GM12864 (cell line): ENCODE results near the gene RRM1.

Experiments used
- DNase-seq: peaks from one replicate; pipeline ENCODE4 v3.0.0-alpha.2; 2011; ENCODE audit warnings: low read depth
- H3K4me3 ChIP-seq: 2 replicates; pipeline ENCODE4 v1.5.1; 2011; ENCODE audit warnings: mild to moderate bottlenecking, low read depth, low read length, control low read depth
- TF ChIP-seq, protein P1 (sequence below): IDR thresholded peaks from 2 replicates; pipeline ENCODE4 v1.5.1; 2011; ENCODE audit warnings: low read depth, mild to moderate bottlenecking, moderate library complexity, low read length, control low read depth, inconsistent platforms; ENCODE audit errors: missing control alignments

RRM1 gene

DNA sequence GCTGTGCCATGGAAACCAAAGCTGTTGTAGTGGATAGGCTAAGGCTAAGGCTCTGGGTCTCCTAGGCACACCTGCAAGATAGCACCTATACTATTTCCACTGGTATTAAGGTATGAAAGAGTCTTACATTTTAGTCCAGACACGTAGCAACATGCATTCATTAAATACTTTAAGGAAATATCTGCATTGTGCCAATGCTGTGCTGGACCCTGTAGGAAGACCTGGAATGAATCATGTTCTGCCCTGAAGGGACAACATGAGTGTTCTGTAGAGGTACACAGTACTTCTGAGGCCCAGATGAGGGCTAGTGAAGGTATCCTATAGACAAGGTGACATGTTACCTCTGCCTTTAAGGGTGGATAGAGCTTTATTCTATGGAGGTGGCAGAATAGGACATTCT is 35.2 kb upstream of the RRM1 start:
- no peak for DNase-seq
- TF ChIP-seq, protein P1, sequence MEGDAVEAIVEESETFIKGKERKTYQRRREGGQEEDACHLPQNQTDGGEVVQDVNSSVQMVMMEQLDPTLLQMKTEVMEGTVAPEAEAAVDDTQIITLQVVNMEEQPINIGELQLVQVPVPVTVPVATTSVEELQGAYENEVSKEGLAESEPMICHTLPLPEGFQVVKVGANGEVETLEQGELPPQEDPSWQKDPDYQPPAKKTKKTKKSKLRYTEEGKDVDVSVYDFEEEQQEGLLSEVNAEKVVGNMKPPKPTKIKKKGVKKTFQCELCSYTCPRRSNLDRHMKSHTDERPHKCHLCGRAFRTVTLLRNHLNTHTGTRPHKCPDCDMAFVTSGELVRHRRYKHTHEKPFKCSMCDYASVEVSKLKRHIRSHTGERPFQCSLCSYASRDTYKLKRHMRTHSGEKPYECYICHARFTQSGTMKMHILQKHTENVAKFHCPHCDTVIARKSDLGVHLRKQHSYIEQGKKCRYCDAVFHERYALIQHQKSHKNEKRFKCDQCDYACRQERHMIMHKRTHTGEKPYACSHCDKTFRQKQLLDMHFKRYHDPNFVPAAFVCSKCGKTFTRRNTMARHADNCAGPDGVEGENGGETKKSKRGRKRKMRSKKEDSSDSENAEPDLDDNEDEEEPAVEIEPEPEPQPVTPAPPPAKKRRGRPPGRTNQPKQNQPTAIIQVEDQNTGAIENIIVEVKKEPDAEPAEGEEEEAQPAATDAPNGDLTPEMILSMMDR: no peak
- H3K4me3 ChIP-seq: no peak overlapping the region

DNA sequence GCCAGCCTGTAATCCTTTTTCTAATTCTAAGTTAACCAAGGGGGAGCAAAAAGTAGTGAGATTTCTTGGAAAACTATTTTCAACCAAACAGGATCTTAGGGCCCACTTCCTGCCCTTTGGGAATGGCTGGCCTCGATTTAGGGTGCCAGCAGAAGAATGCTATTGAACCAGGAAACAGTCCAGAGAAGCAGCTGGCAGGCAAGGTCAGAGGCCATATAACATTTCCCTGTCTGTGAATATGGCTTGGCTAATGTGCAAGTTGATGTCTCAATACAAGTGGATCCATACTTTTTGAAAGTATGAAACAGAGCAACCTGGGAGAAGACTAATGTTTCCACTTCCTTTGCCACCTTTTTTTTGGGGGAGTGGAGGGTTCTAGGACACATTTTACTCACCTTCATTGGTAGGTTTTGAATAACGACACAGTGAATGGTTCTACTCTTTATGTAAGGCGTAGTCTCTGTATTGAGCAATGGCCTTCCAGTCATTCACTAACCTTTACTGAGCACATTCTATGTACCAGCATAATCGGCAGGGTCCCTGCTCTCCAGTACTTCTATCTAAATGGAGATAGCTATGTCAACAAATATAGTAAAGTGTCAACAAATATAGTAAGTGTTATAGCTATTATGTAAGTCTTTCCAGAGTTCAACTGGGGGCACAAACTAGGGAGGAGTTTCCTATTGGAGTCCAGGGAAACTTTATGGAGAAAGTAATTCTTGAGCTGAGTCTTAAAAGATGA is 34.2 kb upstream of the RRM1 start:
- TF ChIP-seq, protein P1: no peak
- no peak overlapping the region for H3K4me3 ChIP-seq
- DNase-seq: no peak

DNA sequence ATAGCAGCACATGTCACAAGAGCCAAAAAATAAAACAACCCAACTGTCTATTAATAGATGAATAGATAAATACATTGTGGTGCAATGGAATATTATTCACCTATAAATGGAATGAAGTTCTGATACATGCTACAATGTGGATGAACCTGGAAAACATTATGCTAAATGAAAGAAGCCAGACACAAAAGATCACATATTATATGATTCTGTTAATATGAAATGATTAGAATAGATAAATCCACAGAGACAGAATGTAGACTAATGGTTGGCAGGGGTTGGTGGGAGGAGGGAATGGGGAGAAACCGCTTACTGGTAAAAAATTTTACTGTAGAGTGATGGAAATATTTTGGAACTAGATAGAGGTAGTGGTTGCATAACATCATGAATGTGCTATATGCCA is 32.9 kb upstream of the RRM1 start:
- TF ChIP-seq, protein P1: no peak
- no peak overlapping the region for H3K4me3 ChIP-seq
- no peak for DNase-seq

DNA sequence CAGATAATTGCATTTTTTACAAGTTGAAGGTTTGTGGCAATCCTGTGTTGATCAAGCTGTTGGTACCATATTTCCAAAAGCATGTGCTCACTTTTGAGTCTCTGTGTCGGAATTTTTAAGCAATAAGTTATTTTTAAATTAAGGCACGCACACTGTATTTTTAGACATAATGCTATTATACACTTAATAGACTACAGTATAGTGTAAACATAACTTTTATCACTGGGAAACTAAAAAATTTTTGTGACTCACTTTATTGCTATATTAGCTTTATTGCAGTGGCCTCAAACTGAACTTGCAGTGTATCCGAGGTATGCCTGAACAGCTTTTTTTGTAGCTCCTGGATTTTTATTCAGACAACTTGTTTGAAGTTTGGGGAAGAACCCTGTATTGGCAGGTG is 31.3 kb upstream of the RRM1 start:
- TF ChIP-seq, protein P1: no peak
- no peak overlapping the region for H3K4me3 ChIP-seq
- no peak for DNase-seq

DNA sequence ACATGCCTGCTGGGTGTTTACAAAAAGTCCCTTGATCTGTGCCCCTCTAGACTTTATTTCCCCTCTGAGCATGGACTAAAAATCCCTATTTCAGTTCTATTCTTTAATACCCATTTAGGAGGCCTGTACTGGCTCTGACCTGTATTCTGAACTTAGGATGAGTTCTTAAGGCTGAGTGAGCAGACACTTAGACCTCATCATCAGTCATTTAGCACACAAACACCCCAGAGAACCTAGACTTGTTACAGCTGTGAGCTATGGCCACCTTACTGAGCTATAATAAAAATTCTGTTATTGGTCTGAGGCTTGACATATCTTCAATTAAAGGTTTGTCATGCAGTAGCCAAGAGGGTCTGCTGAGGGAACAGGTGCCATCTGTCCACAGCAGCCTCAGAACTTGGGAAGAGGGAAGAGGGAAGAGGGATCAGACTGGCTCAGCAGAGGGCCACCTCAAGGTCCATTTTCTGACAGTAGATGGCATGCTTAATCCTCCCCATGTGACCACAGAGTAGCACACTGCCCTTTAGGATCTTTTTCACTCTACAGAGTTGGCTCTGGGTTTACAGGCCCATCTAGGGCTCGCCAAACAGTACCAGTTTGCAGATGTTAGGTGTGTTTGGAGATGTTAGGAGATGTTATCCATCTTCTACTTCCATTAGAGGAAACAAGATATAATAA is 30.2 kb upstream of the RRM1 start:
- TF ChIP-seq, protein P1: no peak
- no peak overlapping the region for H3K4me3 ChIP-seq
- DNase-seq: no peak

DNA sequence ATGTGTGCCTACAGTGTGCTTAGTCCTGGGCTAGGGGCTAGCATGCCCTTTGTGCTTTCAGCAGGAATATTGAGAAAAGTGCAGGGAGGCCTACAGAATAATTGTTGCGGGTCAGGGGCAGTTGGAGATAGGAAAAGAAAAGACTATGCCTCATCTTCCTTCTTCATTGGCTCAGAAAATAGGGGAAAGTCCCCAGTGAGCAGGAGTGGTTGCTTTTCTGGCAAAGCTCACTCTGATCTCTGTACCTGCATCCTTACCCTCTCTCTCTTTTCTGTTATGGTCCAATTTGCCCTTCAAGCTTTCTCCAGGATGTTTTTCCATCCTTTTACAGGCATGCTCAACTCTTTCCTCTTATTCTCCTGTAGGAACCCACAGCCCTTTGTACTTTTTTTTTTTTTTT is 29.5 kb upstream of the RRM1 start:
- TF ChIP-seq, protein P1: no peak
- H3K4me3 ChIP-seq: no peak overlapping the region
- DNase-seq: no peak
